Measurements from ENCODE around the gene C6orf47. TPM values are rescaled to one million over a fixed set of nuclear protein-coding genes. Genes with fewer than 3 reads are reported as not detected.

Gene C6orf47
- total and polyA plus RNA-seq, 2 of the 13 experiments (the other 11 are each of a cell fraction or from before 2014, with no cell fraction given): 1.7 to 18.1 TPM

DNA sequence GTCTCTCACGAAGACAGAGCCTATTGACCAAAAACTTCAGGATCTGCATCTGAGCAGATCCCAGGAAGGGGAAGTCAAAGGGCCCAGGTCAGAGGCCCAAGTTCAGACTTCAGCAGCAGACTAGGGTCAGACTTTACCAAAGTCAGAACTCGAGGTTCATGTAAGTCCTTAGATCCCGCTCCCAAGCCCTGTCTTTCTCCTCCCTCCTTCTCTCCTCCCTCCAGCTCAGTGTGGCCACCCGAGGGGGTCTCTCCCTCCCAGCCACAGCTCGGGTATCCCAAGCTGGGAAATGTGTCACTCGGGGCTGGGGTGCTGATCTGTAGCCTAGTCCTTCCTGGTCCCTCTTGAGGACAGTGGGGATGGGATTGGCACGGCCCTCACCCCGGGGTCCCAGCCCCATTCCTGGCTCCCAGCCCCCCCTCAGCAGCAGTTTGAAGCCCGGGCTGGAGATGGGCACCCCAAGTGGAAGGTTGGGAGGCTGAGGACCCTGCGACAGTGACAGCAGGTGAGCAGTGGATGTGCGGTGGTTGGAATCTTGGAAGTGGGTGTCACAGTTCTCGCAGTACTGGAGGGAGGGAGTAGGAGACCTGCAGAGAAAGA is 1.6 kb upstream of the C6orf47 start:
- Histone ChIP-seq H3K4me2 (ENCODE audit: low read depth, low read length) (peak overlapping the region; percentile 94; the same call in 1 of the 2 replicates), H3K27ac (ENCODE audit: extremely low read length, insufficient read depth, low read length) (peak overlapping the region; percentile 15), H3K36me3 (replicated peaks in 1 of 2; ENCODE audit: control insufficient read depth in 1 of 2, insufficient read depth in 2 of 2, low read length in 2 of 2) (peaks cover 10 to 24% of the 10 kb centered on the region in 2 experiments), H3K4me3 (replicated peaks in 1 of 3; ENCODE audit: insufficient read depth in 1 of 3, low read depth in 2 of 3, low read length in 3 of 3) (no peak overlapping the region), H3K79me2 (ENCODE audit: insufficient read depth, low read length) (peaks cover 66% of the 10 kb centered on the region), H2AFZ (ENCODE audit: low read length) (no peak overlapping the region), H3K27me3 (ENCODE audit: control insufficient read depth in 1 of 2, insufficient read depth in 2 of 2, low read length in 2 of 2) (no peaks in the 10 kb centered on the region; a peak in 1 of 5 replicates), H3K9ac (ENCODE audit: insufficient read depth, low read depth, low read length) (no peak overlapping the region), H3K4me1 (ENCODE audit: insufficient read depth, low read length) (peaks cover 77% of the 10 kb centered on the region), H3K9me3 (ENCODE audit: low read length) (no peaks in the 10 kb centered on the region), H4K20me1 (ENCODE audit: insufficient read depth, low read length) (peaks cover 18% of the 10 kb centered on the region; the same call in 1 of the 2 replicates)
- 92% methylated on average over 12 of the region's 12 CpGs for WGBS (ENCODE audit: low lambda C conversion rate)
- ATAC-seq (no peak), DNase-seq (ENCODE audit: low spot score) (no peak), FAIRE-seq (no peak)
- no TSS peak for BruUV-seq (replicated peaks)
- ChIA-PET CTCF (ENCODE audit: low intra/inter-chr PET ratio, low total read pairs) (no interaction called here), POLR2A (interaction anchor here (1.1 to 7.4 kb wide), 7 partner anchors 8 to 104 kb away, joined by 3 to 438 read pairs (median 23); partner anchors contain the start of genes ABHD16A, APOM, BAG6 and CLIC1)
- intact Hi-C loops (cut with micrococcal nuclease; ENCODE audit: unreplicated experiment) (no loop called here), in situ Hi-C loops (cut with HindIII; ENCODE audit: extremely low pct_ligation_motif_present, low pct_unique_long_range_greater_than_20kb) (no loop called here)
- TF ChIP-seq POLR2A (IDR thresholded peaks at IDR 0.05; ENCODE audit: insufficient read depth in 1 of 2, low read depth in 2 of 2, low read length in 2 of 2) (0 out of 4 replicates have a peak, but pooled peaks of 1 of the 2 experiments have one; percentile 0), ZNF672 (CRISPR knock-in tag; IDR thresholded peaks at IDR 0.05) (no peak), ZSCAN5A (CRISPR knock-in tag; IDR thresholded peaks at IDR 0.05; ENCODE audit: borderline replicate concordance) (no peak), MED1 (CRISPR knock-in tag; IDR thresholded peaks at IDR 0.05) (peak; percentile 21; the same call in 1 of the 2 replicates), NFE2L1 (CRISPR knock-in tag; IDR thresholded peaks at IDR 0.05; ENCODE audit: borderline replicate concordance) (no peak), MZF1 (CRISPR knock-in tag; IDR thresholded peaks at IDR 0.05; ENCODE audit: borderline replicate concordance) (0 out of 2 replicates have a peak, but pooled peaks have one; percentile 52), ZNF354B (CRISPR knock-in tag; IDR thresholded peaks at IDR 0.05) (0 out of 2 replicates have a peak, but pooled peaks have one; percentile 56), POLR2G (IDR thresholded peaks at IDR 0.05; ENCODE audit: low read depth, low read length) (peak; percentile 48; the same call in 1 of the 2 replicates), NR2F2 (IDR thresholded peaks at IDR 0.05; ENCODE audit: borderline replicate concordance, low read depth) (no peak), NRL (CRISPR knock-in tag; IDR thresholded peaks at IDR 0.05; ENCODE audit: borderline replicate concordance) (peak; percentile 71; the same call in 1 of the 2 replicates), AGO2 (optimal IDR thresholded peaks at IDR 0.05; ENCODE audit: low read depth, low read length) (peak; percentile 89), AGO1 (IDR thresholded peaks at IDR 0.05; ENCODE audit: low read depth, low read length, poor library complexity, severe bottlenecking) (peak; percentile 92), ZNF263 (CRISPR knock-in tag; IDR thresholded peaks at IDR 0.05) (0 out of 2 replicates have a peak, but pooled peaks have one; percentile 18), PAF1 (CRISPR knock-in tag; IDR thresholded peaks at IDR 0.05) (peak; percentile 13; the same call in 1 of the 2 replicates), PITX1 (CRISPR knock-in tag; IDR thresholded peaks at IDR 0.05) (0 out of 2 replicates have a peak, but pooled peaks have one; percentile 22), SMYD3 (CRISPR knock-in tag; IDR thresholded peaks at IDR 0.05) (0 out of 2 replicates have a peak, but pooled peaks have one; percentile 19), HES4 (CRISPR knock-in tag; IDR thresholded peaks at IDR 0.05; ENCODE audit: borderline replicate concordance) (0 out of 2 replicates have a peak, but pooled peaks have one; percentile 1)
- TF ChIP-seq, protein P1, sequence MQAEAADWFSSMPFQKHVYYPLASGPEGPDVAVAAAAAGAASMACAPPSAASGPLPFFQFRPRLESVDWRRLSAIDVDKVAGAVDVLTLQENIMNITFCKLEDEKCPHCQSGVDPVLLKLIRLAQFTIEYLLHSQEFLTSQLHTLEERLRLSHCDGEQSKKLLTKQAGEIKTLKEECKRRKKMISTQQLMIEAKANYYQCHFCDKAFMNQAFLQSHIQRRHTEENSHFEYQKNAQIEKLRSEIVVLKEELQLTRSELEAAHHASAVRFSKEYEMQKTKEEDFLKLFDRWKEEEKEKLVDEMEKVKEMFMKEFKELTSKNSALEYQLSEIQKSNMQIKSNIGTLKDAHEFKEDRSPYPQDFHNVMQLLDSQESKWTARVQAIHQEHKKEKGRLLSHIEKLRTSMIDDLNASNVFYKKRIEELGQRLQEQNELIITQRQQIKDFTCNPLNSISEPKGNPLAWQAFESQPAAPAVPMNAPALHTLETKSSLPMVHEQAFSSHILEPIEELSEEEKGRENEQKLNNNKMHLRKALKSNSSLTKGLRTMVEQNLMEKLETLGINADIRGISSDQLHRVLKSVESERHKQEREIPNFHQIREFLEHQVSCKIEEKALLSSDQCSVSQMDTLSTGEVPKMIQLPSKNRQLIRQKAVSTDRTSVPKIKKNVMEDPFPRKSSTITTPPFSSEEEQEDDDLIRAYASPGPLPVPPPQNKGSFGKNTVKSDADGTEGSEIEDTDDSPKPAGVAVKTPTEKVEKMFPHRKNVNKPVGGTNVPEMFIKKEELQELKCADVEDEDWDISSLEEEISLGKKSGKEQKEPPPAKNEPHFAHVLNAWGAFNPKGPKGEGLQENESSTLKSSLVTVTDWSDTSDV (CRISPR knock-in tag; IDR thresholded peaks at IDR 0.05): 0 out of 2 replicates have a peak, but pooled peaks have one; percentile 59

All from HepG2 (cell line).